NCI-H2196 treated with DMSO at 0.1 percent for 48 hours (cell line): ENCODE results near the gene XKR3.
"Not testable (repeated sequence)": the region's sequence is repeated elsewhere in the genome, so short reads cannot be mapped to it uniquely, and the experiment has no call there.

Experiments used
- DNase-seq: peaks from one replicate; lab custom pipeline; 2025; ENCODE audit not compliant: unreplicated experiment; lab: John Stamatoyannopoulos, UW

The XKR3 gene

DNA sequence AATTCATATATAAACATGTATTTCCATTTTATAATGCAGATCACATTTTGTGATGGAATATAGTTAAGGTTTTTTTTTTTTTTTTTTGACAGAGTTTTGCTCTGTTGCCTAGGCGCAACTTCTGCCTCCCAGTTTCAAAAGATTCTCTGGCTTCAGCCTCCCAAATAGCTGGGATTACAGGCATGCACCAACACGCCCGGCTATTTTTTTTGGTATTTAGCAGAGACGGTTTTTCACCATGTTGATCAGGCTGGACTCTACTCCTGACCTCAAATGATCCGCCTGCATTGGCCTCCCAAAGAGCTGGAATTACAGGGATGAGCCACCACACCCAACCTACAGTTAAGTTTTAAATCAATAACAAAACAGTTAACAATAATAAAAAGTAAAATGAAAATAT, 18.8 kb downstream of the XKR3 start:
- no peak for DNase-seq

DNA sequence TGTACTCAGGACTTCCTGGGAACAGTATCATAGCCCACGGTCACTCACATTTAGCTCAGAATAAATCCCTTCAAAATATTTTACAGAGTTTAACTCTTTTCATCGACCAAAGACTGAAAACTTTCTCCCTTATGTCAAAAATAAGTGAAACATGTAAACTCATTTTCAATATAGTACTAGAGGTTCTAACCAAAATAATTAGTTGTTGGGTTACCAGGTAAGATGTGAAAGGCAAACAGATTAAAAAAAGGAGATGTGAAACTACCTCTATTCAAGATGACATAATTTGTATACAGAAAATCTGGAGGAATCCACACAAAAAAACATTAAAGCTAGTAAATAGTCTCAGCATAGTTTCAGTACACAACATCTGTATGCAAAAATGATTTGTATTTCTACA, 20.3 kb downstream of the XKR3 start:
- DNase-seq = no peak

DNA sequence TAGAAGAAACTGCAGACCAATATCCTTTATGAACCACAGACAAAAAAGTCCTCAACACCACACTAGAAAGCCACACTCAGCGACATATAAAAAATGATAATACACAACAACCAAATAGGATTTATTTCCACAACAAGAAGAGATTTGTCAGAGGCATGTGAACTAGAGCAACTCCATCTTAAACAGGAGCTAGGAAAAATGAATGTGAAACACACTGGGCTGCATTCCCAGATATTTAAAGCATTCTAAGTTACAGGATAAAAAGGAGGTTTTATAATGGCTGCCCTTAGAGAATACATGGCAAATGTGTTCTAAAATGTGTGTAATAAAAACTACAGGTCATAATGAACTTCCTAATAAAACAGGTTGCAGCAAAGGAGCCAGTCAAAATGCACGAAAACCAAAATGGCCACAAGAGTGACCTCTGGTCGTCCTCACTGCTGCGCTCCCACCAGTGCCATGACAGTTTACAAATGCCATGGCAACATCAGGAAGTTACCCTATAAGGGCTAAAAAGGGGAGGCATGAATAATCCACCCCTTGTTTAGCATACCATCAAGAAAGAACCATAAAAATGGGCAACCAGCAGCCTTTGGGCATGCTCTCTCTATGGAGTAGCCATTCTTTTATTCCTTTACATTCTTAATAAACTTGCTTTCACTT, 21.8 kb downstream of the XKR3 start:
- no peak for DNase-seq

DNA sequence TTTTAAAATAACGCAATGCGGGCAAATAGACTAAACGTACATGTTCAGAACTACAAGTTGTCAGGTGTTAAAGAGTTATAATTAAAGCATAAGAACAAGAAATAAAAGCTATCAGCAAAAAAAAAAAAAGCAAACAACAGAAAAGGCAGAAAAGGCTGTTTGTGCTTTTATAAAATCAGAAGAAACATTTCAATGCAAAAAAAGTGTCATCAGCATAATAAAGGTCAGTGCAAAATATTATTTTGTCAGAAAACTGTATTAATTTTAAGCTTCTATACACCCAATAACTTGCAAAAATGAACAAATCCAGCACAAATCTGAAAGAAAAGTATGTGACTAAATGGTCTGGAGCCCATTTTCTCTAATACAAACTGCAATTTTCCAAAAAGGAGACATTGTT, 23.6 kb downstream of the XKR3 start:
- no peak for DNase-seq

DNA sequence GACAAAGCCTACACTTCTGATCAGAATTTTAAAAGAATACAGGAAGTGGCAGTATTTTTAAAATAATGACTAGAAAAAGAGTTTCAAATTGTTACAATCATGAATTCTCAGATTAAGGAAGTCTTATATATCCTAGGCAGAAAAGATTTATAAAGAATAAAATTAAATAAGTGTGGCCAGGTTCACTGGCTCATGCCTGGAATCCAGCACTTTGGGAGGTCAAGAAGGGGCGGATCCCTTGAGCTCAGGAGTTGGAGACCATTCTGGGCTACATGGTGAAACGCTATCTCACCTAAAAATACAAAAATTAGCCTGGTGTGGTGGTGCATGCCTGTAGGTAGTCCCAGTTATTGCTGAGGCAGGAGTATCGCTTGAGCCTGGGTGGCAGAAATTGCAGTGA, 24.1 kb downstream of the XKR3 start:
- DNase-seq = no peak

DNA sequence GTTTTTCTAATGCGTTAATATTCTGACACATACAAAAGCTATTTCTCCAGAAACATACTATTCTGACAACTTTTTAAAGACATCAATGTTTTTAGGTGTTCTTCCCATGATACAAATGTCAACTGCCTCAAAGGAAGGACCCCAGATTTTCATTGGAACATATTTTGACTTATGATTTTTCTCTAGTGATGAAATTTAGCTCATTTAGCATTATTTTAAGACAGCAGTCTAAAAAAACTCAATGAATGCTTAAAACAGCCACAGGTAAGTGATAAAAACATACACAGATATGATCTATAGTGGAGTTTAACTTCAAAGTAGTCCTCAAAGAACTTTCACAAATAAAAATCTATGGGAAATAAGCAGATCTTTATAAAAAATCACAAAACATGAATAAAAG, 24.9 kb downstream of the XKR3 start:
- DNase-seq = no peak

DNA sequence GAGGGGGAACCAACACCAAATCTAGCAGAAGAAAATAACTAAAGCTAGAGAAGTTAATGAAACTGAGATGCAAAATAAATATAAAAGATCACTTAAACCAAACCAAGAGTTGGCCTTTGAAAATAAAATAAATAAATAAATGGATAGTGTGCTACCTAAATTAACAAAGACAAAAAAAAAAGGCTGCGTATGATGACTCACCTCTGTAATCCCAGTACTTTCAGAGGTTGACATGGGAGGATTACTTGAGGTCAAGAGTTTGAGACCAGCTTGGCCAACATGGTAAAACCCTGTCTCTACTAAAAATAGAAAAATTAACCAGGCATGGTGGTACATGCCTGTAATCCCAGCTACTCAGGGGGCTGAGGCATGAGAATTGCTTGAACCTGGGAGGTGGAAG, 29.7 kb downstream of the XKR3 start:
- DNase-seq = not testable (repeated sequence)

DNA sequence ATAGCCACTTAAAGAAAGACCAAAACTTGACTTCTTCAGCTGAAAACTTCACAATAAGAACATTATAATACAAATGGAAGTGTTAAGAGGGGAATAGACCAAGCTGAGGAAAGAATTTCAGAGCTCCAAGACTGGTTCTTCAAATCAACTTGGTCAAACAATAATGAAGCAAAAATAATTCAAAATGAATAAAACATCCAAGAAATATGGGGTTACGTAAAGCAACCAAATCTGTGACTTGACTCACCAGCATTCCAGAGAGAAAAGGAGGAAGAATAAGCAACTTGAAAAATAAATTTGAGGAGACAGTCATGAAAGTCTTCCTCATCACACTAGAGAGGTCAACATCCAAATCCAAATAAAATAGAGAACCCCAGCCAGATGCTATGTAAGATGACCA, 31.4 kb downstream of the XKR3 start:
- DNase-seq = no peak

DNA sequence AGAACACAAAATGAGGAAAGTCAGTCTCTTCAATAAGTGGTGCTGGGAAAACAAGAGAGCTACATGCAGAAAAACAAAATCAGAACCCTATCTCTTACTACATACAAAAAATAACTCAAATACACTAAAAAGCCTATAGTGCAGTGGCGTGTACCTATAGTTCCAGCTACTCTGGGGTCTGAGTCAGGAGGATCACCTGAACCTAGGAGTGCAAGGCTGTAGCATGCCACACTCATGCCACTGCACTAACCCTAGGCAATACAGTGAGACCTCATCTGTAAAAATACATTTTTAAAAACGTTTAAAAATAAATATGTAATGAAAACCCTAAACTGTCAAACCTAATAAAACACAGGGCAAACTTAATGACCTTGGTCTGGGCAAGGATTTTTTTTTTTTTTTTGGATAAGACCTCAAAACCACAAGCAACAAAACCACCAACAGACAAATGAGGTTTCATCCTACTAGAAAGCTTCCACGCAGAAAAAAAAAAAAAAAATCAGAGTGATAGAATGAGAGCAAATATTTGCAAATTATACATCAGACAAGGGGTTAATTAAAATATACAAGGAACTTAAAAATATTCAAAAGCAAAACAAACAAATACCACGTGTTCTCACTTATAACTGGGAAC, 35.2 kb downstream of the XKR3 start:
- no peak for DNase-seq

DNA sequence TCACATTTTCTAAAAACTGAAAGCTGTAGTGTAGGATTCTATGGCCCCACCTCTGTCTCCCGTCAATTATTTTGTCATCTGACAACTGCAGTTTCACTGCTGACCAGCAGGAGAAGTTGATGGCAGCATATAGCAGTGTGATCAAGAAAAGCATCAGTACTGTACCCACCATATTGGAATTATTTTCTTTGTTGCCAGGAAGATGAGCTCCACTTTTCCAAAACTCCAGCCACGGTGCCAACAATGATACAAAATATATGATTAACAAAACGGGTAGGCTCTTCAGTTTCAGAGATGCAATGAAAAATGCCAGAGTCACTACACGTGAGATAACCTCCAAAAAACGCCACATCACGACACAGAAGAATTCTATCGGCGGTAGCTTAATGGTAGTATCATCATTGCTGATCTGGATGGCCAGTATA, 41.3 kb downstream of the XKR3 start:
- DNase-seq = no peak

DNA sequence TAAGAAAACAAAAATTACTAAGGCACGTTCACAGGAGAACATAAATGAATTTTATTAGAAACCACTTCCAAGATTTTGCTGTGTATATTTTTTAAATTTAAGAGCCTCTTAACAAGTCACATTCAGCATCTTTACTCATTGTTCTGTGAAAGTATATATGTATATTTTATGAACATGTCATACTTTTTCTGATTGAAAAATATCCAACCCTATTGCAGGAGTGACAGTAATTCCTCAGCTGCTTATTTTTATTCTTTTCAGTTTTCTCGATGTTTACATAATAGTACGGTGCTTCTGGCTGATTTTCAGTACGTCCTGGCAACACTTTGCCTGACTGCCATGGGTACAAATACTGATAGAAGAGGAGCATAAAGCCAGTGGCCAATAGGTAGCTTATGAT, 41.8 kb downstream of the XKR3 start:
- DNase-seq = no peak

DNA sequence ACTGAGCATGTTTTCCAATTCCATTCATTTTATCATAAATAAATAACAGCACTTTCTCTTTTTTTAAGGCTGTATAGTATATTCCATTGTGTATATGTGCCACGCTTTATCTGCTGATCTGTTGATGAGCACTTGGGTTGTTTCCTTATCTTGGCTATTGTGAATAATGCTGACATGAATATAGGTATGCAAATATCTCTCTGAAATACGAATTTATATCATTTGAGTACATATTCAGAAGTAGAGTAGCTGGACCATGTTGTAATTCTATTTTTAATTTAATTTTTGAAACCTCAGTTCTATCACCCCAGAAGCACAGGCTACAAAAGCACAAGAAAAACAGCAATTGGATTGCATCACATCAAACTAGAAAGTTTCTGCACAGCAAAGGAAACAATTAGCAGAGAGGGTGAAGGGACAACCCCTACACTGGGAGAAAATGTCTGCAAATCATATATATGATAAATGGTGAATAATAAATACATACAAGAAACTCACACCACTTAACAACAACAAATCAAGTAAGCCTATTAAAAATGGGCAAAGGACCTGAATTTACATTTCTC, 43.4 kb downstream of the XKR3 start:
- DNase-seq = no peak

DNA sequence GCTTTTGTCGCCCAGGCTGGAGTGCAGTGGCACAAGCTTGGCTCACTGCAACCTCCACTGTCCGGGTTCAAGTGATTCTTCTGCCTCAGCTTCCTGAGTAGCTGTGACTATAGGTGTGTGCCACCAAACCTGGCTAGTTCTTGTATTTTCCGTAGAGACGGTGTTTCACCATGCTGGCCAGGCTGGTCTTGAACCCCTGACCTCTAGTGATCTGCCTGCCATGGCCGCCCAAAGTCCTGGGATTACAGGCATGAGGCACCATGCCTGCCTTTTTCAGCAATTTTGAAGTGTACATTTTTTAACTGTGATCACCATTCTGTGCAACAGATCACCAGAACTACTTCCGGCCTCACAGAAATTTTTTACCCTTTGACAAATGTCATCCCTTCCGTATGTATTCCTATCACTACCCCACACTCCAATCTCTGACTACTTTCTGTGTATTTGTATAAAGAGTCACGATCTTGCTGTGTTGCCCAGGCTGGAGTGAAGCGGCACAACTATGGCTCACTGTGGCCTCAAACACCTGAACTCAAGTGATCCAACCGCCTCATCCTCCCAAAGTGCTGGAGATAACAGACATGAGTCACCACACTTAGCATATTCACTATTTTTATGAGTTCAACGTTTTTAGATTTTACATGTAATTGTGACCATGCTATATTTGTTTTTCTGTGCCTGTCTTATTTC, 44.0 kb downstream of the XKR3 start:
- DNase-seq = no peak

DNA sequence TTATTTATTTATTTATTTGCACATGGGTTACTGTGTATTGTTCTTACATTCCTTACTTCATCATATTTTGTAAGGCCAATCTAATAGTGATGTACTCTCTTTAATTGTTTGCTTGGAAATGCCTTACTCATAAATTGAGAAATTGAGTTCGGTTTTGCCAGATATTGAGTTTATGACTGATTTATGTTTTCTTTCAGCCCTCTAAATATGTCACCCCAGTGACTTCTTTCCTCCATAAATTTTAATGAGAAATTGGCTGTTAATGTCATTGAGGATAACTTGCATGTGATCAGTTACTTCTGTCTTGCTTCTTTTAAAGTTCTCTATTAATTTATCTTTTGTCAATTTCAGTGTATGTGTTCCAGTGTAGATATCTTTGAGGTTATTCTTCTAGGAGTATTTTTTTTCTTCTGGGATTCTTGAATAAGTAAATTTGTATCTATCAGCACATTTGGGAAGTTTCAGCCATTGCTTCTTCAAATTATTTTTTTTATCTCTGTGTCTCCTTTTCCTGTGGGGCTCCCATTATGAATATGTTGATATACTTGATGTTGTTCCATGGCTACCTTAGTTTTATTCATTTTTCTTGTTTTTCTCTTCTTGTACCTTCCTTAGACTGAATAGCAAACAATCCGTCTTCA, 47.8 kb downstream of the XKR3 start:
- DNase-seq = no peak

DNA sequence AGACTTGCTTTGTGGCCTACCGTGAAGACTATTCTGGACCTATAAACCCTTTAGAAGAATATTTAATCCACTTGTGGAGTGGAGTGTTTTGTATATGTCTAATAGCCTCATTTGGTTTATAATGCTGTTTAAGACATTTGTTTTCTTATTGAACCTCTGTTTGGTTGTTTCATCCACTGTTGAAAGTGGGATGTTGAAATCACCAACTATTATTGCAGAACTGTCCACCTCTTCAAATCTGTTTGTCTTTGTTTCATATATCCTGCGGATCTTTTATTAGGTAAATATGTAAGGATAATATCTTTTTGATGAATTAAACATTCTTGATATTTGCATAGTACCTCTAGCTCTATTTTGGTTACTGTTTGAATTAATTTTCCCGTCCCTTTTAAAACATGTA, 49.1 kb downstream of the XKR3 start:
- DNase-seq = no peak

DNA sequence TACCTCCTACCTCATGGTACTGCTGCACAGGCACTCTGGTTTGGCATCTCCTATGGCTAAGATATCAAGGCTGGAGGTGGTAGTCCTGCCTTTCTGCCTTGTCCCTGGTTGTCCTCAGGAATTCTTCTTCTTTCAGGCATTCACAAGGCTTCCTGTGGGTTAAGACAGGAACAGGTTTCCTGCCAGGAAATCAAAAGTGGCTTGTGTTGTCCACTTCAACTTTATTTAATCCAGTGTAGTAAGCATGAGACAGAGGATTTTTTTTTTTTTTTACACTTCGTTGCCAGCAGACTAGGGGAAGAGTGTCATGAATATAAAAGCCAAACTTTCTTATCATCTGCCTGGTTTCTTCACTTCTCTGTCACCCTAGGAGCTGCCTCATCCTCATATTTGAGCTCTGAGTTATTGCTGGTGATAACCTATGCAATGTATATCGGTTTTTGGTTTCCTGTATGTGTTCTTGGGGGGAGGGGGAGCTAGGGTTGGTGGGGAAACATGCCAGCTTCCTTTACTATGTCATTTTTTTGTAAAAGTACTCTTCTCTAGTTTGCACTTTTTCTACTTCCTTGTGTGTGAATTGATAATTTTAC, 50.2 kb downstream of the XKR3 start:
- no peak for DNase-seq

DNA sequence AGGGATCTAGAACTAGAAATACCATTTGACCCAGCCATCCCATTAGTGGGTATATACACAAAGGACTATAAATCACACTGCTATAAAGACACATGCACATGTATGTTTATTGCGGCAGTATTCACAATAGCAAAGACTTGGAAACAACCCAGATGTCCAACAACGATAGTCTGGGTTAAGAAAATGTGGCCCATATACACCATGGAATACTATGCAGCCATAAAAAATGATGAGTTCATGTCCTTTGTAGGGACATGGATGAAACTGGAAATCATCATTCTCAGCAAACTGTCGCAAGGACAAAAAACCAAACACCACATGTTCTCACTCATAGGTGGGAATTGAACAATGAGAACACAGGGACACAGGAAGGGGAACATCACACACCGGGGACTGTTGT, 53.6 kb downstream of the XKR3 start:
- DNase-seq = not testable (repeated sequence)

DNA sequence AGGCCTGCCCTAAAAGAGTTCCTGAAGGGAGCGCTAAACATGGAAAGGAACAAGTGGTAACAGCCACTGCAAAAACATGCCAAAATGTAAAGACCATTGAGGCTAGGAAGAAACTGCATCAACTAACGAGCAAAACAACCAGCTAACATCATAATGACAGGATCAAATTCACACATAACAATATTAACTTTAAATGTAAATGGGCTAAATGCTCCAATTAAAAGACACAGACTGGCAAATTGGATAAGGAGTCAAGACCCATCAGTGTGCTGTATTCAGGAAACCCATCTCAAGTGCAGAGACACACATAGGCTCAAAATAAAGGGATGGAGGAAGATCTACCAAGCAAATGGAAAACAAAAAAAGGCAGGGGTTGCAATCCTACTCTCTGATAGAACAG, 57.3 kb downstream of the XKR3 start:
- DNase-seq = not testable (repeated sequence)

DNA sequence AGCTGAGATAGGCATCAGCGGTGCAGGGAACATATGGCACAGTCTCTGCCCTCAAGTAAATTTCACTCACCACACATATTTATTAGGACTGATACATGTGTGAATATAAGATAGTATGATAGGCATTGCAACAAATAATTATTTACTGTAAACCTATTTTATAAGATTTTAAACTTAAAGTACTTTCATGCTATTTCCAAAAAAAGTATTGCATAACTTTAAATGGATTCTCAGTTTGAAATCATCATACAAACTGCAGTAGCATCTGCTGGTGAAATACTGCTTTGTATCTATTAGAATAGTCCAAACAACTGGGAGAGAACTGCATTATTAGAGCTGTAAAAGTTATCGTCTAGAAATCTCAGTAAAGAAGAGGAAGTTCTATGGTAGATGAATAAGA, 63.0 kb downstream of the XKR3 start:
- DNase-seq = not testable (repeated sequence)

DNA sequence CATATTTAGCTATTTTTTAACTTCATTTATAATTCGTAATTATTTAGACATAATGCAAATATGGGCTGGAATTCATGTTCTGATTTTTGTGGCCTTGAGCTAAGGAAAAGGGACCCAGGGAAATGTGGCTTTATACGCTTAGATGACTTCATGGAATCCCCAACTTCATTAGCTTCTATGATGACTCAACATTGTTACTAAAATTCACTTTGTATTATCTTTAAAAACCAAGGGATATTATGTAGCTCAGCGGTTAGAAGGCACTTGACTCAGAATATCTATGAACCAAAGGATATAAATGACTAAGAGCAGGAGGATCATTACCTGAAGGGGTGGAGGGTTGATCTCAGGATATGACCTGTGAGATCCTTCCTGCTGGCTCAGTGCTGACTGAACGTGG, 64.8 kb downstream of the XKR3 start:
- DNase-seq = not testable (repeated sequence)

DNA sequence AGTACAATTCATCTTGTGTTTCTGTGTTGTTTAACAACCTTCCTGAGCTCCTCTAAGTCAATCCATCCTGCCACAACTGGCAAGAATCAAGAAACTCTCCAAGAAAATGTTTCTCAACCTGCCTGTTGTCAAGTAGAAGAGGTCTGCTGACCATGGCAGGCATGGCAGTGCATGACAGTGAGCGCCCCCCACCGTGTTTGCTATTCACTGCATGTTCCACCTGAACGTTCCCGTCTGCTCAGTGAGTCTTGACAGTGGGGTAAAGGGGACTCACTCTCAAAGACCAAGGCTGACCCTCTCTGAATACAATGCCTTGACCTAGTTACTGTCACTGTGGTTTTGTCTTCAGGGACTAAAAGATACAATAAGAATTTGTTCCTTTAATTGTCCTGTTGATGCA, 75.9 kb downstream of the XKR3 start:
- DNase-seq = not testable (repeated sequence)
